ENCODE measurements around the gene APBB3.

Gene APBB3

DNA sequence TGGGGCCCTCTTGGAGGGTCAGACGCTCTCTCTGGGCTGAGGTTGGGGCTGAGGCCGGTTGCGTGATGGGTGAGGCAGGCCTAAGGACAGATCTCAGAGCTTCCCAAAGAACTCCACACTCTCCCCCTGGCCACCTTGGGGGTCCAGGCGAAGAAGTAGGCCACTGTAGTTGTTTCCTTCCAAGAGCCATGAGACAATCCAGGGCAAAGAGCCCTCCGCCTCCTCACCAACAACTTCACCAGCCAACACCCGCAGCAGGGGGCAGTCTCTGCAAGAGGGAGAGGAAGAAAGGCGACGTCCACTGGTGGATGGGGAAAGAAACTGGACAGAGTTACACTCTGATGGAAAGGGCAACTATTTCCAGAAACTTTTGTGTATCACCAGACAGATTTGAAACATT lies 10.9 kb upstream of the APBB3 start:
- no peak for DNase-seq (ENCODE audit: low read depth)

DNA sequence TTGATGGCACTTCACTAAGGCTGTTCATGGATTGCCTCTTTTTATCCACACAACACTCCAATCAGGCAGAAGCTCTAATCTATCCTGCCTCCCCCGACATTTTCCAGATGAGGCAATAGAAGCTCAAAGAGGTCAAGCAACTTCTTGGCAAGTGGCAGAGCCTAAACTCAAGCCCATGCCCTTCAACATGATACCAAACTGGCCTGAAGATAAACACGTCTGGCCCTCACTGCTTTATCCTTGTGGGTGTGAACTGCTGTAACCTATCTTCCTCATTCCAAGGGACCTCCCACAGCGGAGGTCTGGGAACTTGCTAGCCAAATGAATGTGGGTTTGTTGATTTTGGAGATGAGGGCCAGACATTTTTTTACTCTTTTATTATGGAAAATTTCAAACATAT lies 9.8 kb upstream of the APBB3 start:
- DNase-seq (ENCODE audit: low read depth), result no peak

DNA sequence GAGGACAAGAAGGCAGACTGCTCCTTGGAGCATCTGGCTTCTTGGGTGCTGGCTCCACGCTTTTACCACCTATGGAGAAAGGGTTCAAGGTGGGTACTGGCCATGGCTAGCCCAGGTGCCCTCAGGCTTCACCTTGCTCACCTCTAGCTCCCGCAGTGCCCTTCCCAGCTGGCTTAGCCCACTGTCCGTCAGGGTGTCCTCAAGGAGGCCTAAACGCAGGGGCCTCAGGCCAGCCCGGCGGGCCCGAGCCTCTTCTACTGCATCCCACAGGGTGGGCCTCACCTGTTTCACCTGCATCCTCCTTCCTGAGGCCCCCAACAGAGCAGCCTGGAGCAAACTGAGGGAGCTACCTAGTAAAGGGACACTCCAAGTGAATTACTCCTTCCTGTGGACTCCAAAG lies 9.3 kb upstream of the APBB3 start:
- DNase-seq (ENCODE audit: low read depth), result no peak

DNA sequence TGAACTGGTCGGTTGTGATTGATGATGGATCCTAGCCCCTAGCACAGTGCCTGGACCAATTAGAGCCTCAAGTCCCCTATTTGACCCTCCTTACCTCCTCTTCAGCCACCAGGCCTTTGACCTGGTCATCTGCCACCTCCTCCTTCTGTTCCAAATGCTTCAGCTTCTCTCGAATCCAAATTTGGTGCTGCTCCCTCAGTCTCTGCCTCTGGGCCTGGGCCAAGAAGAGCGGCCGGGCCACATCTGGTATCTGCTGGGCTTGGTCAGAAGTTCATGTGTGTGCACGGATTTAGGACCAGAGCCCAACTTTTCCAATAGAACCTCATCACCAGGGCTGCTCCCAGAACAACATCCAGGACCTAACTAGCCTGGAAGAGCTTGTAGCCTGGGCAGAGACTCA lies 6.7 kb upstream of the APBB3 start:
- DNase-seq (ENCODE audit: low read depth), result no peak

DNA sequence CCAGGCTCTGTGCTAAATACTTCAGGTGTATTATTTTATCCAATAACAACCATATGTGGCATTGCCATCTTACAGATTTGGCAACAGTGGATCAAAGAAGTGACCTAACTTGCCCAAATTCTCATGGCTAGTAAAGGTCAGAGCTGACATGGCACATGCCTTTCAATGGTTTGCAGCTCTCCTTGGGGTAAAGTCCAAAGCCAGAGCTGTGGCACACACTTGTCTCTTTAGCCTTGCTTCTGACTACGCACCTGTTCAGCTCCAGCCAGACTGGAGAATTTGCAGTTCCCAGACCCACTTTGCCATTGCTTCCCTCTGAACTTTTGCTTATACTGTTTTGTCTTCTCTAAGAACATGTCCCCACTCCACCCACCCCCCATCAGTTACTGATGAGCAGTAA lies 6.1 kb upstream of the APBB3 start:
- no peak for DNase-seq (ENCODE audit: low read depth)

DNA sequence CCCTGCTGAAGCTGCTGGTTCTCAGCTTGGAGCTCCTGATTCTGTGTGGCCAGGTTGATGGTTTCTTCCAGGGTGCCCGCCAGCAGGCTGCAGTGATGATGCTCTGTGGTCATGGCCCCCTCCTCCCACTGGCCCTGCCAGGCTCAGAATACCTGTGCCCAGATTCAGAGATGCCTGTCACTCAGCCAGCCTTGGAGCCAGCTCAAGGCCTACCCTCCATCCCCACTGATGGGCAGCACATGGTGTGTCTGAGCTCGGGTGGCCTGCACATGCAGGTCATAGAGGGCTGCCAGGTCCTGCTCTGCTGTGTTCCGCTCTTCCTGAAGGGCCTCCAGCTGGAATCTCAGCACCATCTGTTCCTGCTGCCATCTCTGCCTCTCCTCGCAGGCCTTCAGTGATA lies 5.7 kb upstream of the APBB3 start:
- DNase-seq (ENCODE audit: low read depth), result no peak

DNA sequence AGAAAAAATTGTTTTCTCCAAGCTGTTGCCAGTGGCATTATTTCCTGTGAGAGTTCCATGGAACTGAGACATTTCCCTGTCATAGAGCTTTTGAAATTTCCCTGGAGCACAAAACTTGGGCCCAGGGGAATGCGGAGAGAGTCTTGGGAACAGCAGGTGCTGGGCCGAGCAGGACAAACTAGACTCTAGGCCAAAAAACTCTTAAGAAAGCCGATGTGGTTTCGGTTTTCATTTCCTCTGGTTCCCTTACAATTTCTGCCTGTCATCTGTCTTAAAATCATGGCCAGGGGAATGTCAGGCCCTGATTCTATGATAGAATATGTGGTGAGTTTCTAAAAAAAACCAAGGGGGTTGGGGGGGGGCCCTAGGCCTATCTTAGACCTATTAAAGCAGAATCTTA lies 4.8 kb upstream of the APBB3 start:
- no peak for DNase-seq (ENCODE audit: low read depth)

DNA sequence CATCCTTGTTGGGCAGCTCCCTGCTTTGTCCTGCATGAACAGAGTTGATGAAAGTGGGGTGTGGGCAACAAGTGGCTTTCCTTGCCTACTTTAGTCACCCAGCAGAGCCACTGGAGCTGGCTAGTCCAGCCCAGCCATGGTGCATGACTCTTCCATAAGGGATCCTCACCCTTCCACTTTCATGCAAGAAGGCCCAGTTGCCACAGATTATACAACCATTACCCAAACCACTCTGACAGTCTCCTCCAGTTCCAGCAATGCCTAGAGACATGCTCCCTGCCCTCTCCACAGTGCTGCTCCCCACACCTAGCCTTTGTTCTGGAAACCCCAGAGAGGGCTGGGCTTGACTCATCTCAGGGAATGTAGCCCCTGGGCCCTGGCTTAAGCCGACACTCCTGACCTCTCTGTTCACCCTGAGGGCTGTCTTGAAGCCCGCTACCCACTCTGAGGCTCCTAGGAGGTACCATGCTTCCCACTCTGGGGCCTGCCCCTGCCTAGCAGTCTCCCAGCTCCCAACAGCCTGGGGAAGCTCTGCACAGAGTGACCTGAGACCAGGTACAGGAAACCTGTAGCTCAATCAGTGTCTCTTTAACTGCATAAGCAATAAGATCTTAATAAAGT lies 4.2 kb upstream of the APBB3 start:
- no peak for DNase-seq (ENCODE audit: low read depth)

DNA sequence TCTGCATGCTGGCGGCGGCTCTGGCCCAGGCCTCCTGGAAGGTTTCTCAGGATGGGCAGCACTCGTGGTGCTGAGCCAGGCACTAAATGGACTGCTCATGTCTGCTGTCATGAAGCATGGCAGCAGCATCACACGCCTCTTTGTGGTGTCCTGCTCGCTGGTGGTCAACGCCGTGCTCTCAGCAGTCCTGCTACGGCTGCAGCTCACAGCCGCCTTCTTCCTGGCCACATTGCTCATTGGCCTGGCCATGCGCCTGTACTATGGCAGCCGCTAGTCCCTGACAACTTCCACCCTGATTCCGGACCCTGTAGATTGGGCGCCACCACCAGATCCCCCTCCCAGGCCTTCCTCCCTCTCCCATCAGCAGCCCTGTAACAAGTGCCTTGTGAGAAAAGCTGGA lies 3.5 kb upstream of the APBB3 start:
- DNase-seq (ENCODE audit: low read depth), result no peak

DNA sequence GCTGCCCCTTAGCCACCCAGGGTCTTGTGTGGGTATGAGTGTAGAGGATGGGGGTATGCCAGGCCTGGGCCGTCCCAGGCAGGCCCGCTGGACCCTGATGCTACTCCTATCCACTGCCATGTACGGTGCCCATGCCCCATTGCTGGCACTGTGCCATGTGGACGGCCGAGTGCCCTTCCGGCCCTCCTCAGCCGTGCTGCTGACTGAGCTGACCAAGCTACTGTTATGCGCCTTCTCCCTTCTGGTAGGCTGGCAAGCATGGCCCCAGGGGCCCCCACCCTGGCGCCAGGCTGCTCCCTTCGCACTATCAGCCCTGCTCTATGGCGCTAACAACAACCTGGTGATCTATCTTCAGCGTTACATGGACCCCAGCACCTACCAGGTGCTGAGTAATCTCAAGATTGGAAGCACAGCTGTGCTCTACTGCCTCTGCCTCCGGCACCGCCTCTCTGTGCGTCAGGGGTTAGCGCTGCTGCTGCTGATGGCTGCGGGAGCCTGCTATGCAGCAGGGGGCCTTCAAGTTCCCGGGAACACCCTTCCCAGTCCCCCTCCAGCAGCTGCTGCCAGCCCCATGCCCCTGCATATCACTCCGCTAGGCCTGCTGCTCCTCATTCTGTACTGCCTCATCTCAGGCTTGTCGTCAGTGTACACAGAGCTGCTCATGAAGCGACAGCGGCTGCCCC lies 2.9 kb upstream of the APBB3 start:
- no peak for DNase-seq (ENCODE audit: low read depth)

DNA sequence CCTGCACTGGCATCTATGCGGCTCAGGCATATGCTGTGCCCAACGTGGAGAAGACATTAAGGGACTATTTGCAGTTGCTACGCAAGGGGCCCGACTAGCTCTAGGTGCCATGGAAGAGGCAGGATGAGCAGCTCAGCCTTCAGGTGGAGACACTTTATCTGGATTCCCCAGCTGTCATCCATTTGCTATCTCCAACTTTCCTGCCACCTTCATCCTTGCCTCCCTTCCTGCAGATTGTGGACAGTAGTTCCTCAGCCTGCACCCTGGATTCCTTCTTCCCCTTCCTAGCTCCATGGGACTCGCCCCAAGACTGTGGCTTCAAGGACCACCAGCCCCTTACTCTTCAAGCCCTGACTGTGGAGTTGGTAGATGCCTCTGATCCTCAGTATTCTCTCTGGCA lies 2.3 kb upstream of the APBB3 start:
- DNase-seq (ENCODE audit: low read depth), result no peak

DNA sequence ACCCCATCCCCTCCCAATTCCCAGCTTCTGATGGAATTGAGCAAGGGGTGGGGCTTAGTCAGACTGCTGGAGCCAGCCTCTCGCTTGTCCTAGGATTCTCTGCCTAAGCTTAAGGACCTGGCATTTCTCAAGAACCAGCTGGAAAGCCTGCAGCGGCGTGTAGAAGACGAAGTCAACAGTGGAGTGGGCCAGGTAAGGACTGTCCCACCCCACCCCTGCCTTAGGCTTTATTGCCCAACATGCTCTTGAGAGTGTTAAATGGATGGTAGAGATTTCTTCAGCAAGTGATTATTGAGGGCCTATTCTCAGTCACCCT lies 1.3 kb upstream of the APBB3 start:
- no peak for DNase-seq (ENCODE audit: low read depth)

DNA sequence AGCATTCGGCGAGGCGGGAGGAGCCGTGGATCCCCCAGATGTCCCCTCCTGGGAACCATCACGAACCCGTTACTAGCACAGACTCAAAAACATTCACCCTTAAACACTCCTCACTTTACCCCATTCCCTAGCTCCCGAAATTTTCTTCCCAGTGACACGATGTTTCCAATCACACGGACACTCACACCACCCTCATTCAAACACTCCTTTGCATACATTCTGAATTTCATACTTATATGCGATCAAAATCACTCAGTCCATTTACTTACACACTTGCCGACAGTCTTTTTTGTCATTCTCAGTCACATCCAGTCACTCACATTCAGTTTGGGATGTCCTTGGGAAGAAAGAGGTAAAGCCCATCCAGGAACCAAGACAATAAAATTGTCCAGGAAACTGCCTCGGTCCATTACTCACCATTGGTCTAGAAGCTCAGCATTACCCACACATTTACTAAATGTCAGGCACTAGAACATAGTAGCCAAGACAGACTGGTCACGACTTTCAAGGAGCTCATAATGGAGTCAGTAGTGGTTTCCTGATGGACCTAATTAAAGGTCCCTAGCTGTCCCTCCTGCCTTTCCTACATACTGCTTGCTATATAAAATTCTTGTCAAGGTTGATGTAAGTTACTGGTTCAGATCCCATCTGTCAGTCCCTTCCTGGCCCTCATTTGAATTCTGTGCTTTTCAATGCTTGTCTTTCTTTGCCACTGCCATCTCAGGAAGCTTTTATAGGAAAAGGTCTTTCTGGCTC lies 804 bp upstream of the APBB3 start:
- DNase-seq (ENCODE audit: low read depth), result no peak

DNA sequence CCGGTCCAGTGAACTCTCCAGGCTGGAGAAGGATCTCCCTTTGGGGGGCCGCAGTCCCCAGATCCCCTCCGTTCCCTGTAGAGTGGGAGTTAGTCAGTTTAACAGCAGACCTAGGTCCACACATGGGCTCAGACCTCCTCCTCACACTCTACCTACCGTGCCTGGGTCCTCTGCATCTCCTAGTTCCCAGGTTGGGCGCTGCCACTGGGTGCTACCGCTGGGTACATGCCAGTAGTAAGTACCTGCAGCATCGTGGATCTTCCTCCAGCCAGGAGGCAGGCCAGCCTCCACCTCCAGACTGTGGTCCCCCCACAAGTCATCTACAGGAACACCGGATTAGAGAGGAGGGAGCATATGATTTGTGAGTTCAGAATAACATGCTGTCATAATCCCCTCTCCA lies 802 bp downstream of the APBB3 start:
- DNase-seq (ENCODE audit: low read depth), result no peak

DNA sequence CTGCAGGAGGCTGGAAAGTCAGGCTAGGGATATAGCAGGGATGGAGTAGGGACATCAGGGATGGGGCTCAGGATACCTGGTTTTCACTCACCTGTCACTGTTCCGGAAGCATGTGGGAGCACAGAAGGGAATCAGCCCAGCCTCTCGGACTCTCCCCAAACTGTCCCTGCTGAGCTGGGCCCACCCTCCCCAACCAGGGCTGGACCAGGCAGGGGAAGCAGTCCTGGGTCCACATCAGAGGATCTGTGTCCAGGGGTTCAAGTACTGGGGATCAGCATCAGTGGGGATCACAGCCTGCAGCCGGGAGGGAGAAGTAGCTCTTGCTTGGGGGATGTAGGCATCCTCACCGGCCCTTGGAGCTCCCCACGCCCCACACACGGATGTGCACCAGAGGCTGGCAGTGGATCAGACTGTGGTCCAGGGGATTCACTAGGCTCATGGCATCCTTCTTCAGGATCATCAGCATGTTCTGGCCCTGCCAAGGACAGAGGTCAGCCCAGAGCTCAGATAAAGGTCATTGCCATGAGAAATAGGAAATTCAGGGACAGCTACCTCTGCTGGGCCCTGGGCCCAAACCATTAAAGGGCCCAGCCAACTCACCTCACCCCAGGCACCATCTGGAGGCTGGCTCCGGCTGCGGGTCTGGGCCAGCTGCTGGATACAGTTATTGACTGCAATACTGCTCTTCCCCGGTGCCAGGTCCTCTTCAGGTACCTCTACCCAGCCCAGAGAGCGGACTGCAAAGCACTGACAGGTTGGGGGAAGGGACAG lies 2.5 kb downstream of the APBB3 start:
- no peak for DNase-seq (ENCODE audit: low read depth)

DNA sequence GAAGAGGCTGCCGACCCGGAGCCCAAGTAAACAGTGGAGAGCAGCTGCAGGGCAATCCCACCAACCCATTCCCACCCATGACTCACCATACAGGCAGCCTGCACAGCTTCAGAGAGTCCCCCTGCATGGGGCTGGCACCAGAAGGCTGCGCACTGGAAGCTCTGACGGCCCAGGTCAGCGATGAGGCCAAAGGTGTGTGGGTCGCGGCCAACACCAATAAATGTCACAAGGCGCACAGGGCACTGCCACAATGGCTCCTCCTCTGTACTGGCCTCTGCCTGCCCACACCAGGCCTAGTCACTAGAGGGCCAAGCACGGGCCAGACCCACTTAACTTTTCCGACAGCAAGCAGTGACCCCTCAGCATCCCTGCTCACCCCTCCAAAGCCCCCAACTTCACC lies 4.2 kb downstream of the APBB3 start:
- no peak for DNase-seq (ENCODE audit: low read depth)

DNA sequence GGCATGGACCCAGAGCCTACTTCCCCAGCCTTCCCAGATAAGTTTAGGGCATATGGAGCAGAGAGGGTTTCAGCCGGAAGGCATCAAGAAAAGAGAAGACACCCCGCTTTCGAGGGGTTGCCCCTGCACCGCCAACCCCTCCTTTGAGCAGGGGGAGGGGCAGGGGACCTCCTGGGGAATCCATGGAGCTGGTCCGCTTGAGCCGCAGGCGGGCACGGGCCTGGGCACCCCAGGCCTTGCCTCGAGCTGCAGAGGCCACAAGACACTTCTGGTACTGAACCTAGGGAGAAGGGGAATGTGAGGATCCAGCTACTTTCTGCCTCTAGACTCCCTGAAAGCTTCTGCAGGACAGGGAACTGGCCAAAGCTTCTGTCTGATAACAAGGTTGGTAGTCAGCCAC lies 5.9 kb downstream of the APBB3 start:
- no peak for DNase-seq (ENCODE audit: low read depth)

DNA sequence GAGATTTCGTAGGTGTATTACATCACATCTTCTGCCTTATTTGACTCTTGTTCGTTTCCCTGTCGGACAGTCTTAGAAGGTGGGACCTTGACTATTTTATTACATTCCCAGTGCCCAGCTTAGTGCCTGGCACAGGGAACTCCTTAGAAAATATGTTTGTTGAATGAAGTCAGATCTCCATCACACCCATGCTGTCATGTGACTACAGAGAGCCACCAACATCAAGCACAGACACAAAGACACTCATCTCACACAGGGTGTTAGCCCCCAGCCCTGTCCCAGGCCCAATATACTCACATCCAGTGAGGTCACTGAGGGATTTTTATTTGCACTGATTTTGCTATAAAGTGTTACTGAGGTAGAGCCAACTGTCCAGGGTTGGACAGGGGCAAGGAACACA lies 6.4 kb downstream of the APBB3 start:
- no peak for DNase-seq (ENCODE audit: low read depth)

DNA sequence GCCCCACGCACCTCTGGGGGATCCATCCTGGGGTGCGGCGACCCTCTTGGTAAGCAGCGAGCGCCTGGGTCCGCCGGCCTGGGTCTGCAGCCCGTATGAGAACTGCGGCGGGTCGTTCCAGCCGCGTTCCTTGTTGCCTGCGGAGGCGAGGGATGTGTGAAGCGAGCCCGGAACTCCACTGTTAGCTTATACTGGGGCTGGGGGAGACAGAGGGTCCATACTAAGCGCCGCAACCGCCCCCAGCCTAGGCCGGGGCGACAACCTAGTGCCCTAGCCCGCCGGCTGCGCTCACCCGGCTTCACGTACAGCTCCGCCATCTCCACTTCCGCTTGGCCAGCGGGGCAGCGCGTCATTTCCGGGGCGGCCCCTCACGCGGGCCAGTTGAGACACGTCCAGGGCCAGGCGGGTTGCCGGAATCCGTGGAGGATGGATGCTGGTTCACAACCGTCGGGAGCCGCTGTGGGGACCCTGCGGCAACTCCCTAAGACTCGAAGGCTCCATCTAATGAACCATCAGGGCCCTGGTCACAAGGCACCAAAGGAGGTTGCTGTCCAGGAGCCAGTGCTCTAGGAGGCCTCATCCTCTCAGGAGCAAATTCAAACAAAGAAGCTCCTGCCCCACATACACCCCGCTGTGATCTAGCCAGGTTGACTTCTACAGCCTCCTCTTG lies 7.1 kb downstream of the APBB3 start, which contains the start of gene SRA1:
Gene SRA1, minus strand, starts transcription at position 338 of the 670 bp plus-strand sequence. Its CDS starts 21 bp downstream, at position 317.
- DNase-seq (ENCODE audit: low read depth), result peak; percentile 76

DNA sequence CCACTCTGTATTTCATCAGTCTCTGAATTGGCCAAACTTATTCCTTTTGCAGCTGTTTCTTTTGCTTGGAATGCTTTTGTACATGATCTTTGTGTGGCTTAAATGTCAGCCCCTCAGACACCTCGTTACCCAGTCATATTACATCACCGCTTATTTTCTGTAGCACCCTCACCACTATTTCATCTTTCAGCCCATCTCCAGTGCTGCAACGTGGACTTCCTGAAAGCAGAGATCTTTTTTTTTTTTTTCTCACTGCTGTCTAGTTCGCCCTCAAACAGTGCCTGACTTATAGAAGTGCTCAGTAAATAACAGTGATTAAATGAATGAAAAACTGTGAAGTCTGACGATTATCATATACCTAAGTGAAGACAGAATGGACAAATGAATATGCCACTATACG lies 8.0 kb downstream of the APBB3 start:
- DNase-seq (ENCODE audit: low read depth), result no peak

DNA sequence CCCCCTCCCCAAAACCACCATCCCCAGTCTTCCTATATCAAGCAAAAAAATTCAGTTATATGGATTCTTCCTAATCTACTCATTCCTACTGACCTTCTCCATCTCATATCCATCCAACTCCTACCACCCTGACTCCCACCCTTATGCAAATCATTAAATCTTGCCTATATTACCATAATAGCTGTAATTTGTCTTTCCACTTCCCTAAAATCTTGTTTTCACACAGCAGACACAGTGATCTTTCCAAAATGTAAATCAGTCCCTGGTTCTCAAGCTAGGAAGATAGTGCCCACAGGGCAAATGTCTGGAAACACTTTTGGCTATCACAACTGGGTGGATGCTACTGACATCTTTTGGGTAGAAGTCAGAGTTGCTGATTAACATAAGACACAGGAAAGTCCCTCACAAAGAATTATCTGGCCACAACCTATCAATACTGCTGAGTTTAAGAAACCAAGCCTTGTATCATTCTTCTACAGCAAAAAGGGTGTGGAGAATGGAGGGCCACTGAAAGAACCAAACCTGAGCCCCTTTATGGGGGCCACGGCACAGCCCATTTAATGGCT lies 8.6 kb downstream of the APBB3 start:
- DNase-seq (ENCODE audit: low read depth), result no peak

DNA sequence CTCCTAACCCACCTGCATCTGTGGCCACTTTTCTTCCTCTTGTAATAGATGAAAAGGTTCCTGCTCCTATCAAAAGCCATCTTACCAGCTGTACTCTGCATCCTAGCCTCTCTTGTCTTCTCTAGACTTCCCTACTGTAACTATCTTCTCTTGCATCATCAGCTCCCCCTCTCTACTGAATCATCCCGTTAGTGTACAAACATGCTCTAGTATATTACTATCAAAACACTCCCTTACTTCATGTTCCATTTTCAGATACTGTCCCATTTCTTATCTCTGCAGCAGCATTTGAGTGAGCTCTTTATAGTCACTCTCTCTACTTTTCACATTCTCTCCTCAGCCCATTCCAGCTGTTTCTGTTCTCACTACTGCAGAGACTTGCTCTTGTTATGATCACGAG lies 9.9 kb downstream of the APBB3 start:
- DNase-seq (ENCODE audit: low read depth), result no peak
